ENCODE results near the gene COL4A3.
"Not testable (repeated sequence)": the region's sequence is repeated elsewhere in the genome, so short reads cannot be mapped to it uniquely, and the experiment has no call there.

The COL4A3 gene

DNA sequence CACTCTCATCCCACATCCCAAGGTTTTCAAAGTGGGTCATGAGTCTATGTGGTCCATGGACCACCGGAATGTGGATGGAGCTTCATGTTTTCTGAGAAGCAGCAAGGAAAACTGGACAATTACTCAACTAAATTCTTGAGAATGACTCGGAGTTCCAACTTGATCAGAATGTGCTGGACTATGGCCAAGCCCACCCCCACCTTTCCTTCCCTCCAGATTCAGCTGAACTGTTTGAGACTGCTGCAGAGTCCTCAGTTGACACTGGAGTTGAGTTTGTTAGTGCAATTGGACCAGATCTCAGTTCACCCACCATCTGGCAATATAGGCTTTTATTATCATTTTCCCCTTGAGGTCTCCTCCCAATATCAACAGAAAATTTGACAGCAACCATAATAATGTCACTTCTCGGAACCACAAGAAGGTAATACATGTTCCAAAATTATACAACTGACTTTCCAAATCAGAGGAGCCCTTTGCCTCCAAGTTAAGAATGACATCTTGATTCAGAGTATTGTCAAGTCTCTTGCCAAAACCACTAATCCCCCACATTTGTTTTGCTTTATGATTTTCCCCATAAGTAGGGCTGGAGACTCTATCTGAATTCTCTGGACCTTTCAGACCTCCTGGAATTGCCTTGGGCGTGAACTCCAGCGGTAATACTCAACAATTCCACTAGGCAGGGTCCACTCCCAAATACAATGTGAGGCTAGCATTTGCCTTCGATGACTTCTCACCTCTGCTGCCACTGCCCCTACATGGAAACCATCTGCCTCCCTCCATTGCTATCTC is 9.2 kb upstream of the COL4A3 start:
- DNase-seq (ENCODE audit: low read depth in 4 of 4, low spot score in 1 of 4) = no peak

DNA sequence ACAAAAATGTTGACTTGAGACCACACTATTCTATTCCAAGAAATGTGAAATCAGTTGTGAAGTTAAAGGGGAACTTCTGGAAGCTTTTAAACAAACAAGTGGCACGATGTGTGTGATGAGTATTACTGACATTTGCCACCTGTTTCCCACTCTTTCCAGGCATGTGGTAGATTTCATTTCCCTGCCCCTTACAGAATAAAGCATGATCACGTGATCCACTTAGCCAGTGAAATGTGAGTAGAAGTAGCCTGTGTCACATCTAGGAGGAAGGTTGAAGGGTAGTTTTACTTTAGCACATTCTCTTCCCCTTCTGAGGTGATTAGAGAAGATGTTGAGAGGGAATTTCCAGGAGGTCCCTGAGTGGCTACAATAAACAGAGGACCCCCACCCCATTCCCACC is 4.3 kb upstream of the COL4A3 start:
- no peak for DNase-seq (ENCODE audit: low read depth in 4 of 4, low spot score in 1 of 4)

GRCh38 chr2:227161947-227162346 is 2.5 kb upstream of the COL4A3 start:
- DNase-seq (ENCODE audit: low read depth in 4 of 4, low spot score in 1 of 4) = no peak

- DNase-seq (ENCODE audit: low read depth in 4 of 4, low spot score in 1 of 4) = no peak
Measured at GRCh38 chr2:227163485-227163997, 883 bp upstream of the COL4A3 start.

GRCh38 chr2:227164763-227165291 is 403 bp downstream of the COL4A3 start:
- DNase-seq (ENCODE audit: low read depth in 4 of 4, low spot score in 1 of 4) = no peak

DNA sequence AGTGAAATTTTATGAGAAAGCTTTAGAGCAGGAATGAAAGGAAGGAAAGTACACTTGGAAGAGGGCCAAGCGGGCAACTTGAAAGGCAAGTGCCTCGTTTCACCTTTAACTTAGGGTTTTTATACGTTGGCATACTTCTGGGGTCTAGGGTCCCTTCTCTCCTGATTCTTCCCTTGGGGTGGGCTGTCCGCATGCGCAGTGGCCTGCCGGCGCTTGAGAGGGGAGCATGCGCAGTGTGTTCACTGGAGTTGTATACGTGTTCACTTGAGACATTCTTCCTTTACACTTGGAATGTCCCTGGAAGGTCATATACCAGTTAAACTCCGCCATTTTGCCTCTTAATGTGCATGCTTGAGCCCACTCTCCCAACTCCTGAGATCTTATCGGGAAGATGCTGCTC is 7.4 kb downstream of the COL4A3 start:
- not testable (repeated sequence) for DNase-seq (ENCODE audit: low read depth in 4 of 4, low spot score in 1 of 4)

DNA sequence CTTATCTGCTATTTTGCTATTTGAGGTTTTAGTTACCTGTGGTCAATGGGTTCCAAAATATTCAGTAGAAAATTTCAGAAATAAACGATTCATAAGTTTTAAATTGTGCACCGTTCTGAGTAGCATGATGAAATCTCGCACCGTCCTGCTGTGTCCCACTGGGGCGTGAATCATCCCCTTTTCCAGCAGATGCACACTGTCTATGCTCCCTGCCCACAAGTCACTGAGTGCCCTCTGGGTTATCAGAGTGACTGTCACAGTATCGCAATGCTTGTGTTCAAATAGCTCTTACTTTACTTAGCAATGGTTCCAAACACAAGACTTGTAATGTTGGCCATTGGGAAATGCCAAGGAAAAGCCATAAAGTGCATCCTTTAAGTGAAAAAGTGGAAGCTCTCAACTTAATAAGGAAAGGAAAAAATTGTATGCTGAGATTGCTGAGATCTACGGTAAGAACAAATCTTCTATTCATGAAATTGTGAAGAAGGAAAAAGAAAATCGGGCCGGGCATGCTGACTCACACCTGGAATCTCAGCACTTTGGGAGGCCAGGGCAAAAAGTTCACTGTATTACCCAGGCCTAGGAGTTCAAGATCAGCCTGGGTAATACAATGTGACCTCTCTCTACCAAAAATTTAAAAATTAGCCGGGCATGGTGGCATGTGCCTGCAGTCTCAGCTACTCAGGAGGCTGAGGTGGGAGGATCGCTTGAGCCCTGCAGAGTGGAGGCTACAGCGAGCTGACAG is 13.3 kb downstream of the COL4A3 start:
- DNase-seq (ENCODE audit: low read depth in 4 of 4, low spot score in 1 of 4) = no peak

DNA sequence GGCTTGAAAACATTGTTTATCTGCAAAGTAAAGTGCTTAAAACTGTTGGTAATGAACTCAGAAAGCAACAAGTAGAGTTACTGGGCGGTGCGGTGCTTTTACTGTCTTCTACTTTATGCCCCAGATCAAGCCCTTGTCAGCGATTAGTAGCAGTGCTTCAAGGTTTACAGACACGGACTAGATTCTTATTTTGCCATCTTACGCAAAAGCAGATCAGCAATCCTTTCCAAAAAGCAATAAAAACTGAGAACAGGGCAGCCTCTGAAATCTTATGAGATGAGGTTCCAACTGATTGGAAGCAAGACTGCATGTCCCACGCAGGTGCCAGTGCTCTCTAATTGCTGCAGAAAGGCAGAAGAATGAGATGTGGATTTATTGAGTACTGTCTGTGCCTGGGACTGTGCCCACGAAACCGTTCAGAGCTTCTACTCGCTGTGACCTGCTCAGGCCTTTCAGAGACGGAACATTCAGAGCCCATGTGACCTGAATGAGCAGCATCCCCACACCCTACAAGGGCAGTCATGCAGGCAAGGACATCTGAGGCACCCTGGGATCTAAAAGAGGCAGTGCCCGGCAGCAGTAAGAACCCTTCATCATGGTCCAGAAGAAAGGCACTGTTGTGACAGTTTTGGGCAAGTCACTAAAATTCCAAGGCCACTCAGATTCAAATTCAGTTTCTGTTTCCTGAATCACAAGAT is 15.7 kb downstream of the COL4A3 start:
- no peak for DNase-seq (ENCODE audit: low read depth in 4 of 4, low spot score in 1 of 4)

- no peak for DNase-seq (ENCODE audit: low read depth in 4 of 4, low spot score in 1 of 4)
Measured at GRCh38 chr2:227180770-227181169, 16.3 kb downstream of the COL4A3 start.

DNA sequence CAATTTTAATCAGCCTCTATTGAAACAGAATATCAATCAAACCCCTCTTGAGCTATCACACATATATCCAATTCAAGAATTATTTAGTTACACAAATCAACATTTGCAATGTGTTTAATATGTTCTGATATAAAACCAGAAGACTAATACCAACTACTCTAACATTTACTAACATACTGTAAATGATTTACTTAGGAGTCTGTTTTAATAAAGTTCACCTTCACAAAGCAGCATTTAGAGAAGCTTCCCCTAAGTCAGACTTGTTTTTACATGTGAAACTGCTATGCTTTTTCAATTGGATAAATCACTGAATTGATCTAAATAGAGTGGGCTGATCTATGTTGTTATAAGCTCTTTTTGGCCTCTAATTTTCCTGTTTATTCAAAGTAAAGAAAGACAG is 18.3 kb downstream of the COL4A3 start:
- no peak for DNase-seq (ENCODE audit: low read depth in 4 of 4, low spot score in 1 of 4)

DNA sequence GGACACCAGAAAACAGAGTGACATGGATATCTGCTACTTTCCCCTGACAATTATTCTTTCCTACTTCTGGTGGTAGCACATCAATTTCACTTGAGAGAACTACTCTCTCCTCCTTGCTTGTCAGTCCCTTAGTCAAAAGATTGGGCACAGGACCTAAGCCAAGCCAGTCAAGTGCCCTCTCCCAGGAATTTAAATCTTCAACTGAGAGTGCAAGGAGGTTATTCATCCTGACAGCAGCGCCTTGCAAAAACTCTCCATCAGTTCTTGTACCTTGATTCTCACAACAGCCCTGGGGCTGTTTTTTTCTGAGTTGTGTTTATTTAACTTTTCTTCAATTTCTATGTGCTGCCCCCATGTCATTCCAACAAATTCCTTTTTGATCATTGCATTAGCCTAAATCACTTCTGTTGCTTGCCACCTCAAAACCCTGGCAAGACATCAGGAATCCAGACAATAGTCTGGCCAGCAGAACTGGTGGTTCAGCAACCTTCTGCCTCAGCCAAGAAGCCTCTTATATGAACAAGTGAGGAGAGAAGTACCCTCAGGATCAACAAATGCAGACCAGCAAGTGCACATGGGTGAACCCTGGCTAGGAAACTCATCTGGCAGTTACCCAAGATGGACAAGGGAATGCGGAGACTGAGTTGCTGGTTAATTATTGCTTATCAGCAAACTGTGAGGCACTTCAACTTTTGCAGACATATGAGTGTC is 19.4 kb downstream of the COL4A3 start:
- DNase-seq (ENCODE audit: low read depth in 4 of 4, low spot score in 1 of 4) = no peak

DNA sequence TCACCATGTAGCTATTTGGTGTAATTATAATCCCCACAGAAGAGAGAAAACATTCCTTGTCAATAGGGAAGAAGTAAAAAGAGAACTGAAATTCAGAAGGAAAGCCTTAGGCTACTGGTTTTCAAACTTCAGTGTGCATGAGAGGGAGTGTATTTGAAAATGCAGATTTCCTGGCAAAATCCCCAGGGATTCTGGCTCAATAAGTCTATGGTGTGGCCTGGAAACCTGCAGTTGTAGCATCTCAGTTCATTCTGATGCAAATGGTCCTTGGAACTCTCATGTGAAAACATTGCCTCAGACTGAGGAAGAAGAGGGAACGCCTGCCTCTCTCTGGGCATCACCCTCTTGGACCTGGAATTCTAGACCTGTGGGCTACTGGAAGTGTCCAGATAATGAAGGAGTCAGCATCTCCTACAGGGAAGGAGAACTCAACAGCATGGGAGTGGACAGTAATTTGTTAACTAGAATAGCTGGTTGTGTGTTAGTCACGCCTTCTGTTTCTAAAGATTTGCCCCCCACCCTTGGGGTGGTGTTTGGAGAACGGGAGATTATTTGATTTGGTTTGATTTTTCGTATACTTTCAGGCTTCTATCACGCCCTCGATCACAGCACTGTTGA is 21.3 kb downstream of the COL4A3 start:
- DNase-seq (ENCODE audit: low read depth in 4 of 4, low spot score in 1 of 4) = no peak

DNA sequence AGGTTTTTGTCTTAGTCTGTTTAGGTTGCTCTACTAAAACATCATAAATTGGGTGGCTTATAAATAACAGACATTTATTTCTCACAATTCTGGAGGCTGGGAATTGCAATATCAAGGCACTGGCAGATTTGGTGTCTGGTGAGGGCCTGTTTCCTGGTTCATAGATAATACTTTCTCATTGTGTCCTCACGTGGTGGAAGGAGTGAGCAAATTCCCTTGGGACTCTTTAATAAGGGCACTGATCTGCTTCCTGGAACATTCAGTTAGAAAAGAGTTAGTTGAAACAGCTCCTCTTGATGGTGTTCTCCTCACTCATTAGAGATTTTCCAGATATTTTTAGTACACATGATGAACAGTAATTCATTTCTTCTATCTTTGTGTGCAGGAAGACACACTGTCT is 22.3 kb downstream of the COL4A3 start:
- no peak for DNase-seq (ENCODE audit: low read depth in 4 of 4, low spot score in 1 of 4)

DNA sequence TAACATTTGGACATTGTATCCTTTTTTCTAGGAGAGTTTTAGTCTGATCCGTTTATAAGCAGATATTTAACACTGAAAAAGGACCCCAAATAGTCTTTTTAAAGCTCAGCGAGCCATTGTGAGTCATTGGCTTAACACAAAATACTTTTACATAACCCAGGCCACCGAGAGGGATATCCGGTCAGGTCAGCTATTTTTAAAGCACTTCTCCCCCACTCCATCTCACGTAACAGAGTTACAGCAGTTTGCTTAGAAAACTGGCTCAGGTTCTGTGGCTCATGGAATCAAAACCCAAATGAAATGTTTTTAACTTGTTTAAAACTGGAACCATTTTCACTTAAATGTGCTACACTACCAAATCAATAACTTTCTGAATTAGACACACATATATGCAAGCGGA is 23.9 kb downstream of the COL4A3 start:
- no peak for DNase-seq (ENCODE audit: low read depth in 4 of 4, low spot score in 1 of 4)

DNA sequence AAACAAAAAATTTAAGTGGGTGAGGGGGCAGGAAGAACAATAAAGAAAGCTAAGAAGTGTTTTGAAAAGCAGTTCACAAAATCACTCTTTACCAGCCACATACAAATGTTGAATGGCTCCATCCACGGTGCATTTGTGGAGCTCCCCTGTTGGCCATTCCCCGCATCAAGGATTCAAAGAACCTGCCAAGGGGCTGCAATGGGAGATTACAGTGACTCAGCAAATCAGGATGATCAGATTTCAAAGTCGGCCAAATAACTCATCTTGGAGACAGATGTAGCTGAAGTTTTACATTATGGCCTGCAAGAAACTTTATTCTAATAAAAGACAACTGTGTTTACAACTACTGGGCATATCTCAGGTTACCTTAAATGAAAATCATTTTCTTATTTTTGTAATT is 26.9 kb downstream of the COL4A3 start:
- no peak for DNase-seq (ENCODE audit: low read depth in 4 of 4, low spot score in 1 of 4)

- DNase-seq (ENCODE audit: low read depth in 4 of 4, low spot score in 1 of 4) = no peak
Measured at GRCh38 chr2:227192491-227192890, 28.1 kb downstream of the COL4A3 start.

DNA sequence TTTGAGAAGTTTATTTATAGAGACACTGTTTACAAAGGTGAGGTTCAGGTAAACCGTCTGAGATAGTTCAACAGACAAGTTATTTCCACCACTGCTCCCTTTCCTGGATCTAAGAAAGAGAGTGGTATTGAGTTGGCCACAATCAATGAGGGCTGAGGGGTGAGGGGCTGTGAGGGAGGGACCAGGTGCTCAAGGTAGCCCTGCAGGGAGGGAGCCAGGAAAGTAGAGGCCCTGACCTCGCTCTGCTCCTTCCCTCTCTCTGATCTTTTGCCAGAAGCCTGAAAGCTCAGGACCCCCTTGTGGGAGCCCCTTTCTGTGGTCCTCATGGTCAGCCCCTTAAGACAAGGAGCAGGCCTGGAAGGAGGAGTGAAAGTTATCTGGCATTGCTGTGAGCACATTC is 29.8 kb downstream of the COL4A3 start:
- no peak for DNase-seq (ENCODE audit: low read depth in 4 of 4, low spot score in 1 of 4)

- DNase-seq (ENCODE audit: low read depth in 4 of 4, low spot score in 1 of 4) = no peak
Measured at GRCh38 chr2:227198866-227199265, 34.4 kb downstream of the COL4A3 start.

- DNase-seq (ENCODE audit: low read depth in 4 of 4, low spot score in 1 of 4) = no peak
Measured at GRCh38 chr2:227201771-227202170, 37.3 kb downstream of the COL4A3 start.

DNA sequence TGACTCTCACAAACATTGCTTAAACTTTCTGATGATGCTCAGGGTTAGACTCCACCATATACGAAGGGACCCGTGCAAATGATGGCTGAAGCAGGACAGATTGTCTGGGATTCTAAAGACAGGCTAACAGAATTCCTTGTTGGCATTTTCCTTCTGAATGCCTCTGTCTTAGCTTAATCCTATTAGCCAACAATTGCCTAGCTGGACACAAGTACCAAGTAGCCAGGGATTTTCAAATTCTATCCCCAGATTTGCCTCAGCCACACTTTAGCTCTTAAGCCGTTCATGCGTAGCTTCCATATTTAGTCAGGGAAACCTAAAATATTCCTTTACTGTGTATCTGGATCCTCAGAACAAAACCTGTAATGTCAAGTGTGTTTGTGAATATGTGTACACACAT is 40.0 kb downstream of the COL4A3 start:
- no peak for DNase-seq (ENCODE audit: low read depth in 4 of 4, low spot score in 1 of 4)

- no peak for DNase-seq (ENCODE audit: low read depth in 4 of 4, low spot score in 1 of 4)
Measured at GRCh38 chr2:227205701-227206100, 41.3 kb downstream of the COL4A3 start.

Measured in stimulated activated CD4-positive, alpha-beta T cell treated with anti-CD3 and anti-CD28 coated beads, Interleukin-1b, Interleukin-23, amount 100 ng/mL, for 24 hours (primary cell).